PFSK-1 (cell line): ENCODE results near the gene RECQL.

Experiments used
- POLR2AphosphoS5 ChIP-seq: IDR thresholded peaks from 2 replicates; pipeline ENCODE4 v1.6.1; 2012; ENCODE audit warnings: low read depth, mild to moderate bottlenecking, control low read depth, low read length, moderate library complexity
- SIN3A ChIP-seq: IDR thresholded peaks from 2 replicates; pipeline ENCODE4 v1.6.1; 2012; ENCODE audit warnings: mild to moderate bottlenecking, low read length, moderate library complexity, borderline replicate concordance; ENCODE audit not compliant: insufficient read depth
- TAF1 ChIP-seq: IDR thresholded peaks from 2 replicates; pipeline ENCODE4 v1.6.1; 2012; ENCODE audit warnings: low read length, control low read depth, borderline replicate concordance; ENCODE audit not compliant: insufficient read depth
- TF ChIP-seq, protein P1 (sequence below), 2 experiments: IDR thresholded peaks; 2 replicates each; pipeline versions ENCODE4 v1.6.1 to v1.8.0; 2011 to 2012; ENCODE audit warnings: low read depth in 2 of 2, low read length in 2 of 2, control low read depth in 1 of 2, inconsistent platforms in 1 of 2, mild to moderate bottlenecking in 1 of 2, moderate library complexity in 1 of 2; ENCODE audit not compliant: insufficient read depth in 1 of 2

DNA sequence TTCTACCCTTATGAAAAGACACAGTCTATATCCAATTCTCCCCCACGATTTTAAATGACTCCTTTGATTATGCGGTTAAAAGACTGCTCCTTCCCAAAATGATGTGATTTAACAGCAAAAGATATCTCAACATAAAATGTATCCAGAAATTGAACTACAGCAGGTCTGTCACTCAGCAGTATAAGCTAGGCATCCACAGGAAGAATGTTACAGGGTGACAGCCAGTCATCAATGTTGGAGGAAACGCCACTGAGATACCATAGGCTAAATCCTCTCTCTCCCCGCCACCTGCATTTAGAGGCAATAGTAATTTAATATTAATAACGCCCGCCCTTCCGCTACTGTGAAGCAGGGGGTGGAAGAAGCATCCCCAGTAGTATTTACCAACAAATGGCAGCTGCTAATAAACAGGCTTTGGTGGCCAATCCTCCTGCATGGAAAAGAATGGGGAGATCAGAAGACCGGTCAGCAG lies 613 bp downstream of the RECQL start:
- no peak for TF ChIP-seq TAF1
- TF ChIP-seq POLR2AphosphoS5 = no peak
- TF ChIP-seq, protein P1, sequence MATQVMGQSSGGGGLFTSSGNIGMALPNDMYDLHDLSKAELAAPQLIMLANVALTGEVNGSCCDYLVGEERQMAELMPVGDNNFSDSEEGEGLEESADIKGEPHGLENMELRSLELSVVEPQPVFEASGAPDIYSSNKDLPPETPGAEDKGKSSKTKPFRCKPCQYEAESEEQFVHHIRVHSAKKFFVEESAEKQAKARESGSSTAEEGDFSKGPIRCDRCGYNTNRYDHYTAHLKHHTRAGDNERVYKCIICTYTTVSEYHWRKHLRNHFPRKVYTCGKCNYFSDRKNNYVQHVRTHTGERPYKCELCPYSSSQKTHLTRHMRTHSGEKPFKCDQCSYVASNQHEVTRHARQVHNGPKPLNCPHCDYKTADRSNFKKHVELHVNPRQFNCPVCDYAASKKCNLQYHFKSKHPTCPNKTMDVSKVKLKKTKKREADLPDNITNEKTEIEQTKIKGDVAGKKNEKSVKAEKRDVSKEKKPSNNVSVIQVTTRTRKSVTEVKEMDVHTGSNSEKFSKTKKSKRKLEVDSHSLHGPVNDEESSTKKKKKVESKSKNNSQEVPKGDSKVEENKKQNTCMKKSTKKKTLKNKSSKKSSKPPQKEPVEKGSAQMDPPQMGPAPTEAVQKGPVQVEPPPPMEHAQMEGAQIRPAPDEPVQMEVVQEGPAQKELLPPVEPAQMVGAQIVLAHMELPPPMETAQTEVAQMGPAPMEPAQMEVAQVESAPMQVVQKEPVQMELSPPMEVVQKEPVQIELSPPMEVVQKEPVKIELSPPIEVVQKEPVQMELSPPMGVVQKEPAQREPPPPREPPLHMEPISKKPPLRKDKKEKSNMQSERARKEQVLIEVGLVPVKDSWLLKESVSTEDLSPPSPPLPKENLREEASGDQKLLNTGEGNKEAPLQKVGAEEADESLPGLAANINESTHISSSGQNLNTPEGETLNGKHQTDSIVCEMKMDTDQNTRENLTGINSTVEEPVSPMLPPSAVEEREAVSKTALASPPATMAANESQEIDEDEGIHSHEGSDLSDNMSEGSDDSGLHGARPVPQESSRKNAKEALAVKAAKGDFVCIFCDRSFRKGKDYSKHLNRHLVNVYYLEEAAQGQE (IDR thresholded peaks at IDR 0.05; ENCODE audit: insufficient read depth in 1 of 2, low read depth in 2 of 2, low read length in 2 of 2) = no peak
- no peak for TF ChIP-seq SIN3A
